ENCODE measurements around the gene EP300. TPM values are rescaled to one million over a fixed set of nuclear protein-coding genes. Genes with fewer than 3 reads are reported as not detected.
"Not testable (repeated sequence)": the region's sequence is repeated elsewhere in the genome, so short reads cannot be mapped to it uniquely, and the experiment has no call there.

EP300 gene
- total RNA-seq, 1 donor, result 73.8 TPM

DNA sequence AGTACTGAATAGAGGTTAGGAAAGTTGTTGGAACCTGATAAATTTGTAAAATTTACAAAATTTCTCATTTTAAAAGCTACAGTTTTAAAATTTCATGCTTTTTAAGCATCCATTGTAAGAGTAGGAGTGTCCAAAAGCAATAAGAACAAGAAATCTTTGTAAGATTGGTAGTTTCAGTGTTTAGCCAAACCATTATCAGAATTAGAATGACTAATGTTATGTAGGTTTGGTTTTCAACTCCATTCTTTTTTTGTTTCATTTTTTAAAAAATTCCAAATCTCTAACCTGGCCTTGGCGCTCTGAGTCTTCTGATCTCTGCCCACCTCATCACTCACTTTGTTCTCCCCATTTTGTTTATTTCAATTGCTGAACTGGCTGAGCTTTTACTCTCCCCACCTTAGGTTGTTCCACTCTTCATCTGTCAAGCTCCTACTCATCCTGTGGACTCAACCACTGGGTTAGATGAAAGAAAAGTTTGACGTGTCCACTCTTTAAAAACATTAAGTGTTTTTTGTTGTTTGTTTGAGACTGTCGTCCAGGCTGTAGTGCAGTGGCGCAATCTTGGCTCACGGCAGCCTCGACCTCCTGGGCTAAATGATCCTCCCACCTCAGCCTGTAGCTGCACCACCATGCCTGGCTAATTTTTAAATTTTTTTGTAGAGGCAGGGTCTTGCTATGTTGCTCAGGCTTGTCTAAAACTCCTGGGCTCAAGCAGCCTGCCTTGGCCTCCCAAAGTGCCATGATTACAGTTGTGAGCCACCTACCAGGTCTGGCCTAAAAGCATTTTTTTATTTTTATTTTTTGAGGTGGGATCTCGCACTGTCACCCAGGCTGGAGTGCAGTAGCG, 14.0 kb downstream of the EP300 start:
- TF ChIP-seq, protein P1, sequence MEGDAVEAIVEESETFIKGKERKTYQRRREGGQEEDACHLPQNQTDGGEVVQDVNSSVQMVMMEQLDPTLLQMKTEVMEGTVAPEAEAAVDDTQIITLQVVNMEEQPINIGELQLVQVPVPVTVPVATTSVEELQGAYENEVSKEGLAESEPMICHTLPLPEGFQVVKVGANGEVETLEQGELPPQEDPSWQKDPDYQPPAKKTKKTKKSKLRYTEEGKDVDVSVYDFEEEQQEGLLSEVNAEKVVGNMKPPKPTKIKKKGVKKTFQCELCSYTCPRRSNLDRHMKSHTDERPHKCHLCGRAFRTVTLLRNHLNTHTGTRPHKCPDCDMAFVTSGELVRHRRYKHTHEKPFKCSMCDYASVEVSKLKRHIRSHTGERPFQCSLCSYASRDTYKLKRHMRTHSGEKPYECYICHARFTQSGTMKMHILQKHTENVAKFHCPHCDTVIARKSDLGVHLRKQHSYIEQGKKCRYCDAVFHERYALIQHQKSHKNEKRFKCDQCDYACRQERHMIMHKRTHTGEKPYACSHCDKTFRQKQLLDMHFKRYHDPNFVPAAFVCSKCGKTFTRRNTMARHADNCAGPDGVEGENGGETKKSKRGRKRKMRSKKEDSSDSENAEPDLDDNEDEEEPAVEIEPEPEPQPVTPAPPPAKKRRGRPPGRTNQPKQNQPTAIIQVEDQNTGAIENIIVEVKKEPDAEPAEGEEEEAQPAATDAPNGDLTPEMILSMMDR (IDR thresholded peaks at IDR 0.05; ENCODE audit: insufficient read depth, low read depth, low read length), result no peak
- peak; percentile 70 for DNase-seq (ENCODE audit: low read depth)
- no peak overlapping the region for H3K4me3 ChIP-seq (ENCODE audit: low read depth, low read length)

DNA sequence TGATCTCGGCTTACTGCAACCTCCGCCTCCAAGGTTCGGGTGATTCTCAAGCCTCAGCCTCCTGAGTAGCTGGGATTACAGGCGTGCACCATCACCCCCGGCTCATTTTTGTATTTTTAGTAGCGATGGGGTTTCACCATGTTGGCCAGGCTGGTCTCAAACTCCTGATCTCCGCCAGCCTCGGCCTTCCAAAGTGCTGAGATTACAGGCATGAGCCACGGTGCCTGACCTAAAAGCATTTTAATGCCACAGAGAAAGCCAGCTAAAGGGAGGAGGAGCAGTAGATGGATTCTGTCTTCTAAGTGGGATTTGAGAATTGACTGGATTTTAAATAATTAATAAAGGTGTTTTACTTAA, 14.6 kb downstream of the EP300 start:
- H3K4me3 ChIP-seq (ENCODE audit: low read depth, low read length); DNase-seq (ENCODE audit: low read depth): not testable (repeated sequence)

DNA sequence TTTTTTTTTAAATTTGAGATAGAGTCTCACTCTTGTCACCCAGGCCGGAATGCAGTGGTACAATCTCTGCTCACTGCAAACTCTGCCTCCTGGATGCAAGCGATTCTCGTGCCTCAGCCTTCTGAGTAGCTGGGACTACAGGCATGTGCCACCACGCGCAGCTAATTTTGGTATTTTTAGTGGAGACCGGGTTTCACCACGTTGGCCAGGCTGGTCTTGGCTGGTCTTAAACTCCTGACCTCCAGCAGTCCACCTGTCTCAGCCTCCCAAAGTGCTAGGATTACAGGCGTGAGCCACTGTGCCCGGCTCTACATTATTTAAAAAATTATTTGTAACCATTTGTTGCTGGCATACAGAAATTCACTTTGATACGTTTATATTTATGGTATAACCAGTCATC, 18.6 kb downstream of the EP300 start:
- H3K4me3 ChIP-seq (ENCODE audit: low read depth, low read length), result no peak overlapping the region
- no peak for DNase-seq (ENCODE audit: low read depth)
- TF ChIP-seq, protein P1 (IDR thresholded peaks at IDR 0.05; ENCODE audit: insufficient read depth, low read depth, low read length), result no peak

DNA sequence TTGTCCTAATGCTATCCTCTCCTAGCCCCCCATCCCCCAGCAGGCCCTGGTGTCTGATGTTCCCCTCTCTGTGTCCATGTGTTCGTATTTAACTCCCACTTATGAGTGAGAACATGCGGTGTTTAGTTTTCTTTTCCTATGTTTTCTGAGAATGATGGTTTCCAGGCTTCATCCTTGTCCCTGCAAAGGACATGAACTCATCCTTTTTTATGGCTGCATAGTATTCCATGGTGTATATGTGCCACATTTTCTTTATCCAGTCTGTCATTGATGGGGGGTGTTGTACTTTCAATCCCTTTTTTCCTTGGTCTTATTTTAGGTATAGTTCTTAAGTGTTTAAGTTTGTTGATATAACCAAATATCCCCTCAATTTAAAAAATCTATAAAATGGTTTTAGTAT, 23.9 kb downstream of the EP300 start:
- TF ChIP-seq, protein P1 (IDR thresholded peaks at IDR 0.05; ENCODE audit: insufficient read depth, low read depth, low read length), result no peak
- no peak overlapping the region for H3K4me3 ChIP-seq (ENCODE audit: low read depth, low read length)
- no peak for DNase-seq (ENCODE audit: low read depth)

DNA sequence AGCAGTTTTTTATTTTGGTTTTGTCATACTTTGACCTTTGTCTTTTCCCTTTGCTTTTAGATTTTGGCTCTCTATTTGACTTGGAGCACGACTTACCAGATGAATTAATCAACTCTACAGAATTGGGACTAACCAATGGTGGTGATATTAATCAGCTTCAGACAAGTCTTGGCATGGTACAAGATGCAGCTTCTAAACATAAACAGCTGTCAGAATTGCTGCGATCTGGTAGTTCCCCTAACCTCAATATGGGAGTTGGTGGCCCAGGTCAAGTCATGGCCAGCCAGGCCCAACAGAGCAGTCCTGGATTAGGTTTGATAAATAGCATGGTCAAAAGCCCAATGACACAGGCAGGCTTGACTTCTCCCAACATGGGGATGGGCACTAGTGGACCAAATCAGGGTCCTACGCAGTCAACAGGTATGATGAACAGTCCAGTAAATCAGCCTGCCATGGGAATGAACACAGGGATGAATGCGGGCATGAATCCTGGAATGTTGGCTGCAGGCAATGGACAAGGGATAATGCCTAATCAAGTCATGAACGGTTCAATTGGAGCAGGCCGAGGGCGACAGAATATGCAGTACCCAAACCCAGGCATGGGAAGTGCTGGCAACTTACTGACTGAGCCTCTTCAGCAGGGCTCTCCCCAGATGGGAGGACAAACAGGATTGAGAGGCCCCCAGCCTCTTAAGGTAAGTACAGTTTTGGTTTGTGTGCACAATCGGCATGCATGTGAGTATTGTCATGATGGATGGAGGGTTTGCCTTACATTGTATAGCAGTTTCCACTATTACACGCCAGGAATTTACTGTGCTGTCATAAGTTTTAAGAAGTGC, 25.0 kb downstream of the EP300 start:
- TF ChIP-seq, protein P1 (IDR thresholded peaks at IDR 0.05; ENCODE audit: insufficient read depth, low read depth, low read length), result no peak
- DNase-seq (ENCODE audit: low read depth), result no peak
- no peak overlapping the region for H3K4me3 ChIP-seq (ENCODE audit: low read depth, low read length)

DNA sequence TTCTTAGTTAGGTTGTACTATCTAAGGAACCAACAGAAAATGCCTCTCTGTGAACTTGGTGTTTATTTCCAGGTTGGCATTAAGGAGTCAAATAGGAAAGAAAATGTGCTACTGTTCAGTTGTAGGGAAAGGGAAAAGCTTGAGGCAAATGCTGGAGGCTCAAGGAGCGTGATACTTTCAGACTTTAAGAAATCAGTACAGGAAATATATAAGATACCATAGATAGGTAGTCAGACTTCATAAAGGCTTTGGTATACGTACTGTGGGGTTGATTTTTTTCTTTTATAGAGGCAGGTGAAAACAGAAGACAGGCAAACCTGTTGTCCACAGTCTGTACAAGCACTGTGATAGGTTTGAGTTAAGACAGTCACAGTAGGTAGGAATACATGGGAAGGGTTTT, 30.8 kb downstream of the EP300 start:
- H3K4me3 ChIP-seq (ENCODE audit: low read depth, low read length), result no peak overlapping the region
- DNase-seq (ENCODE audit: low read depth), result peak; percentile 8
- TF ChIP-seq, protein P1 (IDR thresholded peaks at IDR 0.05; ENCODE audit: insufficient read depth, low read depth, low read length), result no peak

DNA sequence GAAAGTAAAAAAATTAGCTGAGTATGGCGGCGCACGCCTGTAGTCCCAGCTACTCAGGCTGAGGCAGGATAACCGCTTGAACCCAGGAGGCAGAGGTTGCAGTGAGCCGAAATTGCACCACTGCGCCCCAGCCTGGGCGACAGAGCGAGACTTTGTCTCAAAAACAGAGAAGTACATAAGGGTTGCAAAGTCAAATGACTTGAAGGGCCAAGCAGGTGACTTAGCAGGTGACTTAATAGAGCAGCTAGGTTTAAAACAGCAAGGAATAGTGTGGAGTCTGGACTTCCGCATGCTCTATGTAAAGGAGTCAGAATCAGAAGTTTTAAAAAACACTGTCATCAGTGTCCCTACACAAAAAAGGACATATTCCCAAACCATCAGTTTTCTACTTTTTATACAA, 31.7 kb downstream of the EP300 start:
- TF ChIP-seq, protein P1 (IDR thresholded peaks at IDR 0.05; ENCODE audit: insufficient read depth, low read depth, low read length), result no peak
- no peak overlapping the region for H3K4me3 ChIP-seq (ENCODE audit: low read depth, low read length)
- no peak for DNase-seq (ENCODE audit: low read depth)

Data from fibroblast of villous mesenchyme (primary cell).